ENCODE measurements around the gene ETFRF1. TPM values are rescaled to one million over a fixed set of nuclear protein-coding genes. Genes with fewer than 3 reads are reported as not detected.

Gene ETFRF1
- total and polyA plus RNA-seq, 7 donors, result 13.5 to 63.5 (median 38.0) TPM

GRCh38 chr12:25250744-25251730 lies 56.0 kb downstream of the ETFRF1 start, which contains the start of gene KRAS:
Gene KRAS (minus strand): TSS chr12:25250929.
- H3K4me3 ChIP-seq, result peak within 1 kb of the TSS; percentile 68 to 100 (median 87)
- TF ChIP-seq CTCF (IDR thresholded peaks at IDR 0.05), result no peak
- TF ChIP-seq EP300 (IDR thresholded peaks at IDR 0.05), result peak in 1 of 4 donors; percentile 5
- peak; percentile 46 to 48 for TF ChIP-seq POLR2A (IDR thresholded peaks at IDR 0.05)
- peak; percentile 84 to 95 (median 90) for TF ChIP-seq POLR2AphosphoS5 (IDR thresholded peaks at IDR 0.05)
- peak; percentile 99 for DNase-seq
- no peaks in the 10 kb centered on the region for H3K27me3 ChIP-seq
- 1% methylated on average over 105 of the region's 105 CpGs for WGBS, 2 donors
- no peaks in the 10 kb centered on the region for H3K9me3 ChIP-seq
- H3K36me3 ChIP-seq, result no peaks in the 10 kb centered on the region
- peaks cover 0 to 31% (median 18%) of the 10 kb centered on the region in 4 donors for H3K4me1 ChIP-seq
- intact Hi-C loops (cut with DNase I), result loop anchor here (2.0 to 10.0 kb wide), 4 partner anchors 26 to 774 kb away; partner anchors contain the start of genes DNAI7 and ETFRF1
- peak within 1 kb of the TSS; percentile 91 to 99 (median 96) for H3K27ac ChIP-seq

- Histone ChIP-seq H3K4me3 (peak overlapping the region; percentile 62 to 100 (median 74)), H3K27me3 (no peaks in the 10 kb centered on the region), H3K9me3 (no peaks in the 10 kb centered on the region), H3K4me1 (peaks cover 0 to 31% (median 18%) of the 10 kb centered on the region in 4 donors), H3K36me3 (no peaks in the 10 kb centered on the region), H3K27ac (peak overlapping the region; percentile 91 to 99 (median 96))
- 19 to 56% methylated on average over 6 of the region's 6 CpGs for WGBS, 2 donors
- no peak for DNase-seq
- intact Hi-C loops (cut with DNase I), result loop anchor here (2.0 to 10.0 kb wide), 4 partner anchors 25 to 773 kb away; partner anchors contain the start of genes DNAI7 and ETFRF1
- TF ChIP-seq POLR2A (IDR thresholded peaks at IDR 0.05) (no peak), CTCF (IDR thresholded peaks at IDR 0.05) (no peak), POLR2AphosphoS5 (IDR thresholded peaks at IDR 0.05) (no peak), EP300 (IDR thresholded peaks at IDR 0.05) (no peak)
These were observed 56.7 kb downstream of the ETFRF1 start for GRCh38 chr12:25251769-25252168.

GRCh38 chr12:25252946-25253345 lies 57.9 kb downstream of the ETFRF1 start:
- no peak overlapping the region for H3K27ac ChIP-seq
- no peak for TF ChIP-seq POLR2A (IDR thresholded peaks at IDR 0.05)
- TF ChIP-seq EP300 (IDR thresholded peaks at IDR 0.05), result no peak
- no peak for TF ChIP-seq POLR2AphosphoS5 (IDR thresholded peaks at IDR 0.05)
- TF ChIP-seq CTCF (IDR thresholded peaks at IDR 0.05), result no peak
- peaks cover 0 to 24% (median 18%) of the 10 kb centered on the region in 4 donors for H3K4me1 ChIP-seq
- intact Hi-C loops (cut with DNase I), result loop anchor here (10.0 kb wide), 2 partner anchors 82 to 772 kb away; no protein-coding TSS in a partner anchor
- no peak overlapping the region for H3K4me3 ChIP-seq
- H3K36me3 ChIP-seq, result no peaks in the 10 kb centered on the region
- 82 to 94% methylated on average over 3 of the region's 3 CpGs for WGBS, 2 donors
- H3K9me3 ChIP-seq, result no peaks in the 10 kb centered on the region
- DNase-seq, result no peak
- H3K27me3 ChIP-seq, result no peaks in the 10 kb centered on the region

GRCh38 chr12:25253371-25254068 lies 58.5 kb downstream of the ETFRF1 start:
- WGBS, 2 donors, result 73 to 79% methylated on average over 5 of the region's 5 CpGs
- Histone ChIP-seq H3K36me3 (no peaks in the 10 kb centered on the region), H3K9me3 (no peaks in the 10 kb centered on the region), H3K4me1 (peaks cover 0 to 22% (median 16%) of the 10 kb centered on the region in 4 donors), H3K4me3 (no peak overlapping the region), H3K27ac (no peak overlapping the region), H3K27me3 (no peaks in the 10 kb centered on the region)
- DNase-seq, result no peak
- intact Hi-C loops (cut with DNase I), result loop anchor here (10.0 kb wide), 2 partner anchors 81 to 771 kb away; no protein-coding TSS in a partner anchor
- TF ChIP-seq EP300 (IDR thresholded peaks at IDR 0.05) (no peak), POLR2AphosphoS5 (IDR thresholded peaks at IDR 0.05) (no peak), POLR2A (IDR thresholded peaks at IDR 0.05) (no peak), CTCF (IDR thresholded peaks at IDR 0.05) (no peak)

Measured in sigmoid colon (tissue), 7 donors.